Measurements from ENCODE around the gene NRGN.

- TF ChIP-seq, protein P1, sequence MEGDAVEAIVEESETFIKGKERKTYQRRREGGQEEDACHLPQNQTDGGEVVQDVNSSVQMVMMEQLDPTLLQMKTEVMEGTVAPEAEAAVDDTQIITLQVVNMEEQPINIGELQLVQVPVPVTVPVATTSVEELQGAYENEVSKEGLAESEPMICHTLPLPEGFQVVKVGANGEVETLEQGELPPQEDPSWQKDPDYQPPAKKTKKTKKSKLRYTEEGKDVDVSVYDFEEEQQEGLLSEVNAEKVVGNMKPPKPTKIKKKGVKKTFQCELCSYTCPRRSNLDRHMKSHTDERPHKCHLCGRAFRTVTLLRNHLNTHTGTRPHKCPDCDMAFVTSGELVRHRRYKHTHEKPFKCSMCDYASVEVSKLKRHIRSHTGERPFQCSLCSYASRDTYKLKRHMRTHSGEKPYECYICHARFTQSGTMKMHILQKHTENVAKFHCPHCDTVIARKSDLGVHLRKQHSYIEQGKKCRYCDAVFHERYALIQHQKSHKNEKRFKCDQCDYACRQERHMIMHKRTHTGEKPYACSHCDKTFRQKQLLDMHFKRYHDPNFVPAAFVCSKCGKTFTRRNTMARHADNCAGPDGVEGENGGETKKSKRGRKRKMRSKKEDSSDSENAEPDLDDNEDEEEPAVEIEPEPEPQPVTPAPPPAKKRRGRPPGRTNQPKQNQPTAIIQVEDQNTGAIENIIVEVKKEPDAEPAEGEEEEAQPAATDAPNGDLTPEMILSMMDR (IDR thresholded peaks at IDR 0.05): no peak
- no peak for TF ChIP-seq POLR2A (IDR thresholded peaks at IDR 0.05)
Observed at GRCh38 chr11:124717421-124717785, 22.3 kb upstream of the NRGN start.

All from stomach (tissue), 4 donors.